Neuronal stem cell (in vitro differentiated cells): ENCODE data around the gene UQCRFS1.

Experiments used
- DNase-seq: peaks from one replicate; pipeline ENCODE4 v3.0.0-alpha.2; 2013; ENCODE audit warnings: low spot score
- H2AFZ ChIP-seq: one replicate; pipeline ENCODE4 v1.6.1; 2013; ENCODE audit warnings: mild to moderate bottlenecking, low read length, inconsistent platforms
- H2AK5ac ChIP-seq: 2 replicates; pipeline ENCODE4 v1.6.1; 2013; ENCODE audit warnings: low read depth, mild to moderate bottlenecking, inconsistent platforms, low read length, moderate library complexity, mixed read lengths
- H2BK120ac ChIP-seq: 2 replicates; pipeline ENCODE4 v1.6.1; 2013; ENCODE audit warnings: low read depth, mild to moderate bottlenecking, inconsistent platforms, low read length, moderate library complexity, mixed read lengths
- H2BK12ac ChIP-seq: one replicate; pipeline ENCODE4 v1.6.1; 2013; ENCODE audit warnings: low read length, inconsistent platforms
- H2BK15ac ChIP-seq: 2 replicates; pipeline ENCODE4 v1.6.1; 2013; ENCODE audit warnings: mild to moderate bottlenecking, low read length, inconsistent platforms, mixed read lengths
- H2BK5ac ChIP-seq: one replicate; pipeline ENCODE4 v1.6.1; 2013; ENCODE audit warnings: inconsistent platforms, mild to moderate bottlenecking, low read length, moderate library complexity
- H3K14ac ChIP-seq: one replicate; pipeline ENCODE4 v1.6.1; 2013; ENCODE audit warnings: low read length, inconsistent platforms
- H3K18ac ChIP-seq: 2 replicates; pipeline ENCODE4 v1.6.1; 2013; ENCODE audit warnings: low read length, inconsistent platforms
- H3K23ac ChIP-seq: 2 replicates; pipeline ENCODE4 v1.6.1; 2013; ENCODE audit warnings: low read depth, mild to moderate bottlenecking, mixed read lengths, low read length, inconsistent platforms; ENCODE audit not compliant: poor library complexity
- H3K27ac ChIP-seq: replicated peaks from 3 replicates; pipeline ENCODE4 v1.5.1; 2013; ENCODE audit warnings: low read length, inconsistent platforms
- H3K27me3 ChIP-seq, 3 experiments: 2 replicates each; pipeline ENCODE4 v1.6.1; 2013; ENCODE audit warnings: low read length in 3 of 3, mild to moderate bottlenecking in 2 of 3, inconsistent platforms in 1 of 3, low read depth in 1 of 3, mixed read lengths in 1 of 3, moderate library complexity in 1 of 3; ENCODE audit not compliant: control insufficient read depth in 3 of 3, insufficient read depth in 3 of 3
- H3K36me3 ChIP-seq, 2 donors: replicated peaks in 1 of 2; 2 replicates each; pipeline ENCODE4 v1.6.1; 2013; ENCODE audit warnings: low read length in 2 of 2; ENCODE audit not compliant: control insufficient read depth in 2 of 2, insufficient read depth in 2 of 2
- H3K4ac ChIP-seq: 2 replicates; pipeline ENCODE4 v1.6.1; 2013; ENCODE audit warnings: inconsistent platforms, mild to moderate bottlenecking, low read length, moderate library complexity
- H3K4me1 ChIP-seq, 2 donors: 1 replicate in 1 of 2; 2 replicates in 1 of 2; pipeline ENCODE4 v1.6.1; 2013; ENCODE audit warnings: low read length in 2 of 2, low read depth in 1 of 2; ENCODE audit not compliant: control insufficient read depth in 2 of 2, insufficient read depth in 1 of 2
- H3K4me2 ChIP-seq: one replicate; pipeline ENCODE4 v1.6.1; 2013; ENCODE audit warnings: mild to moderate bottlenecking, low read length, inconsistent platforms; ENCODE audit not compliant: insufficient read depth, poor library complexity, severe bottlenecking
- H3K4me3 ChIP-seq, 2 donors: 2 replicates each; pipeline ENCODE4 v1.5.1; 2013; ENCODE audit warnings: low read length in 2 of 2, mild to moderate bottlenecking in 2 of 2, inconsistent platforms in 1 of 2, moderate library complexity in 1 of 2
- H3K79me1 ChIP-seq: one replicate; pipeline ENCODE4 v1.6.1; 2013; ENCODE audit warnings: low read depth, mild to moderate bottlenecking, inconsistent platforms, low read length, moderate library complexity
- H3K9ac ChIP-seq: one replicate; pipeline ENCODE4 v1.6.1; 2013; ENCODE audit warnings: mild to moderate bottlenecking, low read depth, low read length, inconsistent platforms; ENCODE audit not compliant: poor library complexity
- H3K9me3 ChIP-seq, 2 donors: replicated peaks in 1 of 2; 2 replicates each; pipeline versions ENCODE3 to v1.6.1; 2013; ENCODE audit warnings: low read length in 2 of 2, mild to moderate bottlenecking in 2 of 2, inconsistent platforms in 1 of 2, low read depth in 1 of 2, mixed read lengths in 1 of 2, moderate library complexity in 1 of 2; ENCODE audit not compliant: control insufficient read depth in 2 of 2, insufficient read depth in 1 of 2
- H4K8ac ChIP-seq: one replicate; pipeline ENCODE4 v1.6.1; 2013; ENCODE audit warnings: low read depth, mild to moderate bottlenecking, inconsistent platforms, low read length, moderate library complexity
- H4K91ac ChIP-seq: one replicate; pipeline ENCODE4 v1.6.1; 2013; ENCODE audit warnings: low read length, low read depth, mild to moderate bottlenecking, inconsistent platforms; ENCODE audit not compliant: poor library complexity
- WGBS, 2 donors: extraction: QIAGEN DNeasy Blood & Tissue Kit; methylation state at CpG; one replicate each; pipeline ENCODE4 v1.1.7; 2013; ENCODE audit warnings: missing lambda C conversion rate in 2 of 2, mixed read lengths in 1 of 2; ENCODE audit not compliant: insufficient read length in 2 of 2, insufficient replicate concordance in 1 of 2; ENCODE audit errors: extremely low coverage in 2 of 2; 5-methylcytosine and 5-hydroxymethylcytosine counted together

Gene UQCRFS1

DNA sequence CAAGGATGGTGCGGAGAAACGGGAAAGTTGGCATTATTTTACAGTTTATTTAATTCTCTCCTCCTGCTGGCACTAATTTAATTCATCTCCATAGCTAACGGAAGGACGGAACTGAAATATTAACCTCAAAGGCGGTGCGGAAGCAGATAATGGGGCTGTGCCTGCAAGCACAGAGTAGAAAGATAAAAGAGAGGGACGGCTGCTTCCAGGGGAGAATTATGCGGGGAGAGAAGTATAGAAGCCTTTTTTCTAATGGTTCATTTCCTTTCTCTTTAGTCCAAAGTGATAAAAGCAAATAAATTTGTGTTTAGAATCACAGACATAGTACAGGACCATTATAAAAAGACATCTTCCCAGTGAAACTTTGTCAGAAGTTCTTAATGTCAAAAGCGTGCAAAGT lies 34.5 kb upstream of the UQCRFS1 start:
- Histone ChIP-seq H2BK120ac (no peak overlapping the region), H2BK5ac (no peak overlapping the region), H2BK15ac (no peak overlapping the region), H3K27ac (no peak overlapping the region), H3K27me3 (peaks cover 0 to 20% (median 0%) of the 10 kb centered on the region in 3 experiments), H3K79me1 (no peaks in the 10 kb centered on the region), H2AK5ac (no peak overlapping the region), H3K36me3 (no peaks in the 10 kb centered on the region), H3K14ac (no peak overlapping the region), H3K4me1 (peaks cover 0 to 1% of the 10 kb centered on the region in 2 donors), H3K4ac (no peak overlapping the region), H3K9me3 (no peaks in the 10 kb centered on the region), H3K23ac (no peak overlapping the region), H2AFZ (peak overlapping the region; percentile 77), H3K9ac (no peak overlapping the region), H3K4me2 (no peak overlapping the region), H2BK12ac (no peak overlapping the region), H4K91ac (no peak overlapping the region), H4K8ac (no peak overlapping the region), H3K18ac (no peak overlapping the region), H3K4me3 (no peak overlapping the region)
- WGBS, 2 donors, result no CpG with 5 or more reads among the region's 9 CpGs
- DNase-seq, result no peak

DNA sequence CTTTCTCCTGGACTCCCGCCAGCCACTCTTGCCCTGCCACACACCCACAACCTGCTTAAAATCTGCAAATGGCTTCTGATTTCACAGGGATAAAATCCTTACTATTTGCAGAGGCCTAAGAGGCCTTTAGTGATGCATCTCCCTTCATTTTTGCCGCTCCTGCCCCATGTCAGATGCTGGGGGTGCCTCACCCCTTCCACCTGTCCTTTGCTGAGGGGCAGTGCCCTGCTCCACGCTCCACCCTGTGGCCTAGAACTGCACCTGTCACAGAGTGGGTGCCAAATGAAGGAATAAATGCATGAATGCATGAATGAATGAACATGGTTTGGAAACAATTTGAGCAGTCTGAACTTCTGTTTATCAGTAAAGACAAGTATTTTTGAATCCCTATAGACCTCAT lies 34.1 kb upstream of the UQCRFS1 start:
- Histone ChIP-seq H3K4me3 (no peak overlapping the region), H4K8ac (no peak overlapping the region), H3K4ac (no peak overlapping the region), H3K14ac (no peak overlapping the region), H2BK120ac (no peak overlapping the region), H3K36me3 (no peaks in the 10 kb centered on the region), H2BK5ac (no peak overlapping the region), H2BK15ac (no peak overlapping the region), H3K9ac (no peak overlapping the region), H3K9me3 (no peaks in the 10 kb centered on the region), H3K27me3 (peaks cover 0 to 20% (median 0%) of the 10 kb centered on the region in 3 experiments), H3K4me1 (peaks cover 0 to 1% of the 10 kb centered on the region in 2 donors), H2BK12ac (no peak overlapping the region), H3K4me2 (no peak overlapping the region), H2AFZ (no peak overlapping the region), H3K27ac (no peak overlapping the region), H4K91ac (no peak overlapping the region), H3K79me1 (no peaks in the 10 kb centered on the region), H3K23ac (no peak overlapping the region), H3K18ac (no peak overlapping the region), H2AK5ac (no peak overlapping the region)
- DNase-seq, result no peak
- no CpG with 5 or more reads among the region's 3 CpGs for WGBS, 2 donors

DNA sequence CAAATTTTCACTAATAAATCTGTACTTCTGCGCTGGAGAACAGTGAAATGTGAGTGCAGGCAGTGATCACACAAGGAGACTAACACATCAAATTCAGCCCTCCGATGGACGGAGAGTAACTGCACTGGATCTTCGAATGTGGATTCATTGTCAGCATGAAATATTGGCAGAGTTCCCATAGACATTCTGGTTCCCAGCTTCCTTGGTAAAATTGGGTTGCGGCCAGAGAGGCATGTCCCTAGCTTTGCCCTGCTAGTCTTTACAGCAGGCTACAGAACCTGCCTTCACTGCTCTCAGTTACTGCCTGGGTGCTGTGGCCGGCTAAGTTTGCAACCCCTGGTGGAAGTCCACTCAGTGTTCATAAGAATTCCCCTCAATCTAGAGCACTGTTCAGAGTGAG lies 32.3 kb upstream of the UQCRFS1 start:
- Histone ChIP-seq H3K9ac (no peak overlapping the region), H4K91ac (no peak overlapping the region), H2AK5ac (no peak overlapping the region), H3K14ac (no peak overlapping the region), H3K23ac (no peak overlapping the region), H3K4me2 (no peak overlapping the region), H3K9me3 (no peaks in the 10 kb centered on the region), H4K8ac (no peak overlapping the region), H3K4me3 (no peak overlapping the region), H2BK12ac (no peak overlapping the region), H2AFZ (no peak overlapping the region), H3K18ac (no peak overlapping the region), H3K27me3 (peaks cover 0 to 20% (median 0%) of the 10 kb centered on the region in 3 experiments), H3K4ac (no peak overlapping the region), H2BK5ac (no peak overlapping the region), H3K27ac (no peak overlapping the region), H3K36me3 (no peaks in the 10 kb centered on the region), H2BK120ac (no peak overlapping the region), H3K4me1 (peaks cover 0 to 1% of the 10 kb centered on the region in 2 donors), H3K79me1 (no peaks in the 10 kb centered on the region), H2BK15ac (no peak overlapping the region)
- no CpG with 5 or more reads among the region's 6 CpGs for WGBS, 2 donors
- DNase-seq, result no peak

DNA sequence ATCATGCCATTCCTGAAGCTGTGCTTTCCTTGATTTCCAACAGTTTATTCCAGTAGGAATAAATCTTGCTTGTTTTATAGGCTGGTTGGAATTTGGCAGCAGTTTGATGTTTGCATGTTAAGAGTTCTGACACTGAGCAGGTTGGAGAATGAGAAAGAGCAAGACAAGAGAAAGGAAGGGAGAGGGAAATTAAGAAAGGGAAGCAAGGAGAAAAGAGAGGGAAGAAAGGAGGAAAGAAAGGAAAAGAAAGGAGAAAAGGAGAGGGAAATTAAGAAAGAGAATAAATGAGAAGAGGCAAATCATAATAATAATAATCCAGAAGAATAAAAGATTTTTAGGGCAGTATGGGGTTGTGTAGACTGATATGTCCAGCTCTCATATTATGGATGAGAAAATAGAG lies 28.4 kb upstream of the UQCRFS1 start:
- Histone ChIP-seq H3K9me3 (no peaks in the 10 kb centered on the region), H4K8ac (no peak overlapping the region), H3K4me3 (no peak overlapping the region), H3K23ac (no peak overlapping the region), H4K91ac (no peak overlapping the region), H3K4ac (no peak overlapping the region), H2BK5ac (no peak overlapping the region), H3K79me1 (no peaks in the 10 kb centered on the region), H2BK15ac (no peak overlapping the region), H2BK120ac (no peak overlapping the region), H2AK5ac (no peak overlapping the region), H3K18ac (no peak overlapping the region), H2AFZ (no peak overlapping the region), H3K27me3 (peaks cover 0 to 7% (median 0%) of the 10 kb centered on the region in 3 experiments), H3K4me1 (no peaks in the 10 kb centered on the region), H3K9ac (no peak overlapping the region), H3K4me2 (no peak overlapping the region), H3K14ac (no peak overlapping the region), H3K27ac (no peak overlapping the region), H2BK12ac (no peak overlapping the region), H3K36me3 (no peaks in the 10 kb centered on the region)
- DNase-seq, result no peak
